PC-9 (cell line): ENCODE results near the gene ZDHHC1.

Experiments
- CTCF ChIP-seq: fragments of 200-600 bp; sonication (generic); conservative IDR thresholded peaks from 2 replicates; pipeline ENCODE4 v1.6.1; 2017; ENCODE audit warnings: mixed run types, antibody characterized with exemption, mild to moderate bottlenecking, moderate library complexity
- EZH2 ChIP-seq: fragments of 200-600 bp; sonication (generic); IDR thresholded peaks from 2 replicates; pipeline ENCODE4 v1.8.0; 2017; ENCODE audit warnings: antibody characterized with exemption, low read depth

GRCh38 chr16:67436640-67437193, 20.4 kb upstream of the ZDHHC1 start:
- no peak for TF ChIP-seq CTCF
- no peak for TF ChIP-seq EZH2
